GM23338 (cell line): ENCODE results near the gene PHETA2. TPM values are rescaled to one million over a fixed set of nuclear protein-coding genes. Genes with fewer than 3 reads are reported as not detected.

Source experiments
- ATAC-seq: fragments of 200-7000 bp; cut with Tn5 transposase; 3 replicates; pipeline ENCODE4 v1.9.1; 2020
- DNase-seq: peaks from one replicate; pipeline ENCODE4 v3.0.0-alpha.2; 2015; ENCODE audit warnings: low spot score
- H2AFZ ChIP-seq: fragments of 200-600 bp; sonication (generic); 2 replicates; pipeline ENCODE4 v1.8.0; 2016; ENCODE audit warnings: antibody characterized with exemption, mild to moderate bottlenecking, moderate library complexity
- H3F3A ChIP-seq: fragments of 200-600 bp; sonication (generic); replicated peaks from 2 replicates; pipeline ENCODE4 v1.8.0; 2017; ENCODE audit warnings: antibody characterized with exemption, mixed run types, low read depth
- H3K27ac ChIP-seq: fragments of 200-600 bp; sonication (generic); 2 replicates; pipeline ENCODE4 v1.6.1; 2016; ENCODE audit warnings: low read depth
- H3K27me3 ChIP-seq: fragments of 200-600 bp; sonication (generic); 2 replicates; pipeline ENCODE4 v1.8.0; 2016; ENCODE audit warnings: mild to moderate bottlenecking, mixed run types, moderate library complexity; ENCODE audit not compliant: insufficient read depth
- H3K36me3 ChIP-seq: fragments of 200-600 bp; sonication (generic); 2 replicates; pipeline ENCODE4 v1.8.0; 2016; ENCODE audit warnings: mild to moderate bottlenecking; ENCODE audit not compliant: insufficient read depth
- H3K4me1 ChIP-seq: fragments of 200-600 bp; sonication (generic); 2 replicates; pipeline ENCODE4 v1.8.0; 2016; ENCODE audit warnings: mild to moderate bottlenecking, moderate library complexity; ENCODE audit not compliant: insufficient read depth
- H3K4me2 ChIP-seq: fragments of 200-600 bp; sonication (generic); 2 replicates; pipeline ENCODE4 v1.7.1; 2017; ENCODE audit warnings: mixed run types
- H3K4me3 ChIP-seq: fragments of 200-600 bp; sonication (generic); 2 replicates; pipeline ENCODE4 v1.6.1; 2016; ENCODE audit warnings: mixed run types
- H3K79me2 ChIP-seq: fragments of 200-600 bp; sonication (generic); replicated peaks from 2 replicates; pipeline ENCODE4 v1.8.0; 2017; ENCODE audit warnings: mild to moderate bottlenecking; ENCODE audit not compliant: insufficient read depth
- H3K9me2 ChIP-seq: fragments of 200-600 bp; sonication (generic); 2 replicates; pipeline ENCODE4 v1.8.0; 2017; ENCODE audit not compliant: insufficient read depth
- H4K20me1 ChIP-seq: fragments of 200-600 bp; sonication (generic); replicated peaks from 2 replicates; pipeline ENCODE4 v1.8.0; 2017; ENCODE audit warnings: mild to moderate bottlenecking; ENCODE audit not compliant: insufficient read depth
- H3K27ac Mint-ChIP-seq: 2 replicates; pipeline ENCODE4 v1.8.0; 2020; ENCODE audit warnings: inconsistent platforms, mild to moderate bottlenecking, moderate library complexity, mixed read lengths
- H3K27me3 Mint-ChIP-seq: 3 replicates; pipeline ENCODE4 v1.8.0; 2022; ENCODE audit warnings: low read depth, mild to moderate bottlenecking, moderate library complexity, mixed read lengths, inconsistent platforms; ENCODE audit not compliant: insufficient read depth, poor library complexity
- H3K36me3 Mint-ChIP-seq: 3 replicates; pipeline ENCODE4 v1.8.0; 2021; ENCODE audit warnings: low read depth, mild to moderate bottlenecking, inconsistent platforms, moderate library complexity, mixed read lengths
- H3K4me1 Mint-ChIP-seq: 3 replicates; pipeline ENCODE4 v1.8.0; 2020; ENCODE audit warnings: mild to moderate bottlenecking, inconsistent platforms, mixed read lengths
- H3K4me3 Mint-ChIP-seq: 3 replicates; pipeline ENCODE4 v1.8.0; 2021; ENCODE audit warnings: moderate library complexity, mild to moderate bottlenecking, inconsistent platforms, mixed read lengths
- H3K9me3 Mint-ChIP-seq: 3 replicates; pipeline ENCODE4 v1.8.0; 2020; ENCODE audit warnings: moderate library complexity, mild to moderate bottlenecking, inconsistent platforms, mixed read lengths
- CREB1 ChIP-seq: fragments of 250-450 bp; sonication (Bioruptor Pico); IDR thresholded peaks from 2 replicates; pipeline ENCODE4 v1.5.0; 2020; ENCODE audit warnings: low read depth, mild to moderate bottlenecking, moderate library complexity
- CTCF ChIP-seq, 2 experiments: fragments of 200-600 bp in 1 of 2; sonication (generic) in 1 of 2; conservative IDR thresholded peaks; 2 replicates each; pipeline versions ENCODE4 v1.5.1 to v1.6.1; 2016 to 2017; ENCODE audit warnings: antibody characterized with exemption in 2 of 2, low read depth in 2 of 2, mild to moderate bottlenecking in 2 of 2, moderate library complexity in 1 of 2
- EZH2 ChIP-seq: fragments of 200-600 bp; sonication (generic); IDR thresholded peaks from one replicate; pipeline ENCODE4 v1.8.0; 2017; ENCODE audit warnings: antibody characterized with exemption, mild to moderate bottlenecking, low read depth; ENCODE audit not compliant: unreplicated experiment
- JUNB ChIP-seq: IDR thresholded peaks from one replicate; pipeline ENCODE4 v1.6.1; 2016; ENCODE audit warnings: antibody characterized with exemption; ENCODE audit not compliant: unreplicated experiment
- NANOG ChIP-seq: IDR thresholded peaks from 2 replicates; pipeline ENCODE4 v1.6.1; 2016; ENCODE audit warnings: antibody characterized with exemption, borderline replicate concordance
- POLR2AphosphoS5 ChIP-seq: IDR thresholded peaks from 2 replicates; pipeline ENCODE4 v1.6.1; 2016; ENCODE audit warnings: antibody characterized with exemption, low read depth
- STAT1 ChIP-seq: IDR thresholded peaks from one replicate; pipeline ENCODE4 v1.6.1; 2016; ENCODE audit warnings: antibody characterized with exemption; ENCODE audit not compliant: unreplicated experiment
- ZNF114 ChIP-seq: fragments of 250-450 bp; sonication (Bioruptor Pico); IDR thresholded peaks from 2 replicates; pipeline ENCODE4 v1.5.0; 2020; ENCODE audit warnings: mild to moderate bottlenecking, moderate library complexity
- ZNF331 ChIP-seq: fragments of 250-450 bp; sonication (Bioruptor Pico); IDR thresholded peaks from 2 replicates; pipeline ENCODE4 v1.5.0; 2020; ENCODE audit warnings: low read depth, mild to moderate bottlenecking, moderate library complexity
- ZNF462 ChIP-seq: fragments of 250-450 bp; sonication (Bioruptor Pico); IDR thresholded peaks from 2 replicates; pipeline ENCODE4 v1.5.0; 2020; ENCODE audit warnings: mild to moderate bottlenecking, moderate library complexity
- polyA plus RNA-seq: library from polyadenylated mRNA; unstranded; fragments of >200 nt; fragmentation: Nextera tagmentation; extraction: Ambion mirVana; gene quantifications from 2 replicates; pipeline ENCODE4 v1.2.1, GENCODE V29; 2016
- total RNA-seq: library from RNA; depleted of rRNA; stranded (reverse); fragments of >200 nt; shearing (Covaris generic); gene quantifications from 2 replicates; pipeline ENCODE4 v1.2.3, GENCODE V29; 2014

PHETA2 gene
- total and polyA plus RNA-seq, 2 experiments from 2014 or later, result 4.5 to 7.6 TPM

DNA sequence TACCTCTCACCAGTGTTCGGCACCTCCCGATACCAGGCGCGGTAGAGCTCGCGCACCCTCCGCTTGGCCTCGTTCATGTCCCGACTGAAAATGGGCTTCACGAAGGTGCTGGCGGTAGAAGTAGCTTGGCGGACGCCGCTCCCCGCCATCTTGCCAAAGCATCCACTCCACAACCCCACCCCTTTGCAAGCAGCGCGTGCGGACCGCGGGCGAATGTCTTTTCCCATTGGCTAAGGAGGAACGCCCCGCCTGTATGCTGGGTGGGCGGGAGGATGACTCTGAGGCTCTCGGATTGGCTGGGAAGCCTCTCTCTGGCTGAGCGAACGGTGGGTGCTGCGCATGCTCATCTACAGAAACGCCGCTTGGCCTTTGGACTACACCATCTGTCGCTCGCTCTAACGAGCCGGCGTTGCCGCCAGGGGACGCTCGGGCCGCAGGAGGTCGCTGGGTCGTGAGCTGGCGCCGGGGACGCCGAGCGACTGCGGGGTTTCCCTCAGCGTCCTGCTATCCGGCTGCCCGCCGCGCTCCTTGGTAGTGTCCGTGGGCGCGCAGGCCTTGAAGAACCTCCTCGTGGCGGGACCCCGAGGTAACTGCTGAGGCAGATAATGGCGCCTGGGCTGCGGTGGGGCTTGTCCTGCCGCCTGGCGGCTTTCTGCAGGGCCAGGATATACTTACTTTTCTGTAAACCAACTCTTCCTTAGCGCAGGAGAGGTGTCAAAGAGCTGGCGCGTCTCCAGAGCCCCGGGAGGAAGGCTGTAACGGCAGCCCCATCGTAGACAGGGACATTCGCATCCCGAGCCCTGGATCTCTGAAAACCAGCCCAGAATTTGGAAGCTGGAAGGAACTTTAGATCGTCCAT lies 16.8 kb downstream of the PHETA2 start, which contains the start of gene NDUFA6:
Gene NDUFA6, minus strand, starts transcription at position 177 of the 859 bp plus-strand sequence. Its CDS starts 28 bp downstream, at position 149.
- Histone ChIP-seq H3K9me2 (no peaks in the 10 kb centered on the region), H3K4me3 (peak within 1 kb of the TSS; percentile 75), H3K27me3 (peaks cover 6% of the 10 kb centered on the region; the same call in 1 of the 2 replicates), H3K36me3 (peaks cover 13% of the 10 kb centered on the region), H3K79me2 (peaks cover 27% of the 10 kb centered on the region), H3F3A (peaks cover 4% of the 10 kb centered on the region; the same call in 1 of the 2 replicates), H4K20me1 (peaks cover 16% of the 10 kb centered on the region), H2AFZ (peak within 1 kb of the TSS; percentile 95), H3K4me1 (no peaks in the 10 kb centered on the region; the same call in 1 of the 2 replicates), H3K4me2 (peak within 1 kb of the TSS; percentile 87), H3K27ac (peak within 1 kb of the TSS; percentile 84)
- H3K36me3 Mint-ChIP-seq, result peaks cover 36% of the 10 kb centered on the region
- H3K4me1 Mint-ChIP-seq, result 0 out of 3 replicates have a peak, but pooled peaks cover 2% of the 10 kb centered on the region
- peaks cover 15% of the 10 kb centered on the region for H3K9me3 Mint-ChIP-seq
- peak within 1 kb of the TSS; percentile 97 for H3K4me3 Mint-ChIP-seq
- peaks cover 9% of the 10 kb centered on the region for H3K27me3 Mint-ChIP-seq
- ATAC-seq, result peak; percentile 97
- peak; percentile 23; the same call in 1 of the 2 replicates for TF ChIP-seq CREB1 (CRISPR knock-in tag)
- peak; percentile 65 to 91 for TF ChIP-seq CTCF (conservative IDR thresholded peaks at IDR 0.05; ENCODE audit: low read depth in 2 of 2)
- no peak for TF ChIP-seq STAT1
- peak; percentile 94 for TF ChIP-seq POLR2AphosphoS5
- H3K27ac Mint-ChIP-seq, result peak within 1 kb of the TSS; percentile 99
- DNase-seq, result peak; percentile 99

DNA sequence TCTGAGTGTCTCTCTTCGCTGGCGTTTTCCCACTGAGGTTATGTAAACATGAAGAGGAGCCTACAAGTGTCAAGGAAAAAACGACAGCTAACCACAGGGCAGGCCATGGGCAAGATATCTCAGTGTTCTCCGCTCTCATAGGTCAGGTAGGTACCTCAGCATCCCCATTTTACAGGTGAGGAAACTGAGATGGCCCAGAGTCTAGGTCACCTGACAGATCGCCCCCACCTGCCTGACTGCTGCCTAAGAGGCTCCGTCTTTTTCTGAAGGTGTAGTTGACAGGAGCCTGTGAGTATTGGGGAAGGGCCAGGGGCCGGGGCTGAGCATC lies 17.4 kb downstream of the PHETA2 start:
- H4K20me1 ChIP-seq, result peaks cover 16% of the 10 kb centered on the region
- peaks cover 6% of the 10 kb centered on the region; the same call in 1 of the 2 replicates for H3K27me3 ChIP-seq
- H3K36me3 ChIP-seq, result peaks cover 7% of the 10 kb centered on the region
- Mint-ChIP-seq H3K27me3 (peaks cover 11% of the 10 kb centered on the region), H3K9me3 (peaks cover 15% of the 10 kb centered on the region), H3K36me3 (peaks cover 30% of the 10 kb centered on the region), H3K27ac (no peak overlapping the region), H3K4me3 (peak overlapping the region; percentile 97), H3K4me1 (0 out of 3 replicates have a peak, but pooled peaks cover 2% of the 10 kb centered on the region)
- H3F3A ChIP-seq, result peaks cover 4% of the 10 kb centered on the region; the same call in 1 of the 2 replicates
- H3K4me3 ChIP-seq, result peak overlapping the region; percentile 75
- peak overlapping the region; percentile 95 for H2AFZ ChIP-seq
- H3K4me2 ChIP-seq, result peak overlapping the region; percentile 87
- peaks cover 27% of the 10 kb centered on the region for H3K79me2 ChIP-seq
- ATAC-seq, result no peak
- H3K9me2 ChIP-seq, result no peaks in the 10 kb centered on the region
- no peaks in the 10 kb centered on the region; the same call in 1 of the 2 replicates for H3K4me1 ChIP-seq
- no peak overlapping the region for H3K27ac ChIP-seq
- DNase-seq, result no peak
- no peak for TF ChIP-seq STAT1
- no peak for TF ChIP-seq ZNF114 (CRISPR knock-in tag)
- TF ChIP-seq ZNF462, result no peak
- TF ChIP-seq EZH2, result no peak
- no peak for TF ChIP-seq JUNB
- TF ChIP-seq NANOG, result no peak
- TF ChIP-seq ZNF331 (CRISPR knock-in tag), result no peak
